GM13976 (cell line): ENCODE results near the gene MYO19.

Experiments used
- DNase-seq: peaks from one replicate; pipeline ENCODE4 v3.0.0; 2012; ENCODE audit warnings: low spot score
- in situ Hi-C: fragments of 300-500 bp; cut with MboI; formaldehyde crosslinking; loops from one replicate; pipeline ENCODE4 v1.12.0; 2022; ENCODE audit warnings: low sequenced_read_pairs, mixed read lengths, inconsistent platforms; ENCODE audit not compliant: unreplicated experiment
- TF ChIP-seq, protein P1 (sequence below): IDR thresholded peaks from 2 replicates; pipeline ENCODE4 v1.5.1; 2012; ENCODE audit warnings: borderline replicate concordance, mild to moderate bottlenecking; ENCODE audit not compliant: insufficient read depth; ENCODE audit errors: extremely low read depth, missing control alignments, control extremely low read depth

Gene MYO19

DNA sequence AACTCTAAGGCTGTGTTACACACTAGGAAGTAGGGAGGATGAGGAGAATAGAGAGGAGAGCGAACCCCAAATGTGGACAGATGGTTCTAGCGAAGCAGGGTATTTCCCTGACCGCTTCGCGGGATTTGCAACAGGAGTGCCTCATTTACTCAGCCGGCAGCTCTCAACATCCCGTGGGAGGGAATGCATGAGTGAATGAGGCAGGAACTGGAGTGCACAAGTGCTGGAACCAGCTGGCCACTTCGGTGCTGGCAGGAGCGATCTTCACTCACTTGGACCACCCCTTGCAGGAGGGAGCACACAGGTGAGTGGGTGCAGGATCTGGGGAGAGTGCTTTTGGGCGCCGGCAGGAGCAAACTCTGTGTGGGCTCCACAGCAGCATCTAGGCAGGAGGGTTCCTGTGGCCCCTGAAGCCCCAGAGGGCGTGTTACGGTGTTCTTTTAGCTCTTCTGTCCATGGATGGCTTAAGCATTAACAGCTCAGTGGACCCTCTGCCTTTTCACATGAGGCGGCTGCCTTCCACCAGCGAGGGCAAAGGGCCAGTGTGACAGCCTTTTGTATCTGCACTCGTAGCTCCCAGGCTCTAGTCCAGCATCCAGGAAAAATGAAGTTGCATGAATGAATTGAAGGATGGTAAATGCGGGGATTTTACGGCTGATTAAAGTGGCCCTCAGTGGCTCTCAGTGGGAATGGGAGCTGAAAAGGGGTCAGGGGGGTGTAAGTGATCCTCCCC, 65.6 kb downstream of the MYO19 start:
- in situ Hi-C loops, result no loop called here
- TF ChIP-seq, protein P1, sequence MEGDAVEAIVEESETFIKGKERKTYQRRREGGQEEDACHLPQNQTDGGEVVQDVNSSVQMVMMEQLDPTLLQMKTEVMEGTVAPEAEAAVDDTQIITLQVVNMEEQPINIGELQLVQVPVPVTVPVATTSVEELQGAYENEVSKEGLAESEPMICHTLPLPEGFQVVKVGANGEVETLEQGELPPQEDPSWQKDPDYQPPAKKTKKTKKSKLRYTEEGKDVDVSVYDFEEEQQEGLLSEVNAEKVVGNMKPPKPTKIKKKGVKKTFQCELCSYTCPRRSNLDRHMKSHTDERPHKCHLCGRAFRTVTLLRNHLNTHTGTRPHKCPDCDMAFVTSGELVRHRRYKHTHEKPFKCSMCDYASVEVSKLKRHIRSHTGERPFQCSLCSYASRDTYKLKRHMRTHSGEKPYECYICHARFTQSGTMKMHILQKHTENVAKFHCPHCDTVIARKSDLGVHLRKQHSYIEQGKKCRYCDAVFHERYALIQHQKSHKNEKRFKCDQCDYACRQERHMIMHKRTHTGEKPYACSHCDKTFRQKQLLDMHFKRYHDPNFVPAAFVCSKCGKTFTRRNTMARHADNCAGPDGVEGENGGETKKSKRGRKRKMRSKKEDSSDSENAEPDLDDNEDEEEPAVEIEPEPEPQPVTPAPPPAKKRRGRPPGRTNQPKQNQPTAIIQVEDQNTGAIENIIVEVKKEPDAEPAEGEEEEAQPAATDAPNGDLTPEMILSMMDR, result no peak
- DNase-seq, result no peak

DNA sequence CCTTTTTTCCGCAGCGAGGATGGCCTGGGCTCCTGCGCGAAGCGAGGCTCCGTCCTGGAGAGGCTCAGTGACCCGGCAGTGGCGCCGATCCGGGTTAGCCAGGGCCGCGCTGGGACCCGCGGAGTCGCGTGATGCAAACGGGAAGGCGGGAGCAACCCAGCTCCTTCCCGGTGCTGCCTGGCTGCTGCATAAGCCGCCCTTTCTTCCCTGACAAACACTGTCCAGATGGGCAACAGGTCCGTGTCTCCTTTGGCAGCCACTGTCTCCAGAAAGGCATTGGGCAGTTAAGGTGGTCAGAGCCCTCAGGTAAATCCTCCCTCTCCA, 69.9 kb downstream of the MYO19 start:
- DNase-seq, result no peak
- TF ChIP-seq, protein P1, result no peak
- in situ Hi-C loops, result no loop called here

DNA sequence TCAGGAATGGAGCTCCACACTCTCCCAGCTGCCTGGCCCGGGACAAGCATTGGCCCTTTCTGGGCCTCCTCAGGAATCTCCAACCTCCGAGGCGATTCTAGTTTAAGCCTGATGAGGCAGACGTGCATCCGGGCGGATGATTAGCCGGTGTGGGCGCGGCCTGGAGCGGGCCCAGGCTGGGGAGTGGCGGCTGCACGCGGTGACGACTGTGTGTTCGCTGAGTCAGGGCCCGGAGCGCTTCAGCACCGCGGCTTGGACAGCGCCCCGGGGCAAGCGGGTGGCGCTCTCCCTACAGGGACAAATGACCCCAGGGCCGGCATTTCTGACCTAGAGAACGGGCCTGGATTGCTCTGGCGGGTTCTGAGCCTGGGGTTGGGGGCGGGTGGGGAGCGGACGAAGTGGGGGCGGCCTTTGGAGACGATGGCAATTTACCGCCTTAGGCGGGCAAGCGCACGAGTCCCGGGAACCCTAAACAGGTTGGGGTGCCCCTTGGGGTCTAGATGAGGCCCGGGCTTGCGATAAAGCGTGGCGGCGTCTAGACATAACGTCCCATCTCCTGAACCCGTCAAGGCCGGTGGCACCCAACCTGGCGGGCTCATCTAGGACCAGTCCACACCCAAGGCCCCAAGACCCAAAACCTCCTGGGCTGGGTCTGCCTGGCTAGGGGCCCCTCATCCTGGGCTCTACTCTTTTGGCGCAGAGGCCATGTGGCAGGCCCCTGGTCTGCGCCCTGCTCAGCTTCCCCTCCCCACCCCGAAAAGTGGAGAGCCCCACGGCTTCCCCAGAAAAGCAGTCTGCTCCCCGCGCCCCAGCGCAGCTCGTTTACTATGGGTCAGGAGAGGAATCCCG, 70.5 kb downstream of the MYO19 start:
- TF ChIP-seq, protein P1, result no peak
- peak; percentile 81 for DNase-seq
- in situ Hi-C loops, result no loop called here

DNA sequence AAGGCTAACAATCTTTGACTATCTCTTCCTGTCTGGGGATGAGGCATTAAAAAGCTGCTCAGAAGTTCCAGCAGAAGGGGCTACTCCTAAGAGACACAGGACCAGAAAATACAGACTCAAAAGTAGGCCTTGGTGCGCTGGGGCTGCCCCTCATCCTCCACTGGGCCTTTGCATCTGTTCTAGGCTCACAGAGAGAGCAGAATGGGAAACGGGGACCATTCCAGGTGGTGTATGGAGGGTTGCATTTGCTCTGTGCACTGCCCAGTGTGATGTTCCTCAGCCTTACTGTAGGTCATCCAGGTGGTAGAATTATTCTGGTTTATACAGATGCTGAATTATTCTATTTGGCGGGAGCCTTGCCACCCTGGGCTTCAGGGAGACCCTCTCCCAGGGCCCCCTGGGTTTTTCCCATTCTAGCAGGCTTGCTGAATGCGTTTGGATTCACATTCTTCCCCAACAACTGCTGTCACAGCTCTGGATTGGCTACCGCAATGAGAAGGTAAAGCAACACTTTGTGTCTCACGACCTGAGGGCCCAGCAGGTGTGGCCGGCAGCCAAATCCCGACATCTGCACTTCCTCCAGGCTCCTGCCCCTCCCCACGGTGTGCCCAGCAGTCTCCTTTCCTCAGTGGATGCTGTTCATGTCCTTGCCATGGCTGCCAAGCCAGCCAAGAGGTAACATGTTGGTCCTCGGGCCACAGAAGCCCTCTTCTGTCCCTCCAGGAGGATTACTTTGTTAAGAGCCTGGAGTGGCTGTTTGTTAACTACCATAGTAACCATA, 73.1 kb downstream of the MYO19 start:
- TF ChIP-seq, protein P1, result no peak
- DNase-seq, result no peak
- in situ Hi-C loops, result no loop called here

DNA sequence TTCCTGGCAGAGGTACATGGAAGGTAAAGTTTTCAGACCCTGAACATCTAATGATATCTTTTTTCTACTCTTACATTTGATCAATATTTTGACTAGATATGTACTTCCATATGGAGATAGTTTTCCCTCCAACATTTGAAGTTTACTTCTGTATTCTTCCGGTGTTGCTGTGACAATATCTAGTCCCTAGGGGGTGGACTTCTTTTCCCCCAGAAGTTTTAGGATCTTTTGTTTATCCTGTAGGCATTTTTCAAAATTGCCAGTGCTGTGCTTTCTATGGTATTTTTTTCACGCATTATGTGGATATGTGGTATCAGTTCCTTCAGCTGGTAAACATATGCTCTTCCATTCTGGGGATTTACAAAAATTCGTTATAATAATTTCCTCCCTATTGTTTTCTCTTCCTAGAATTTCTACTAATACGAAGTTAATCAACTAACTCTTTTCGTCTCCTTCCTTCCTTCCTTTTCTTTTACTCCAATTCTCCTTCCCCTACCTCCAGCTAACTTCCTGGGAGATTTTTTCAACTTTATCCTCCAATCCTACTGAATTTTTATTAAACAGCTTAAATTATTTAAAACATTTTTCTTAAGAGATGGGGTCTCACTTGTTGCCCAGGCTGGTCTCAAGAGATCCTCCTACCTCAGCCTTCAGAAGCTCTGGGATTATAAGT, 74.3 kb downstream of the MYO19 start:
- DNase-seq, result no peak
- in situ Hi-C loops, result no loop called here
- TF ChIP-seq, protein P1, result no peak

DNA sequence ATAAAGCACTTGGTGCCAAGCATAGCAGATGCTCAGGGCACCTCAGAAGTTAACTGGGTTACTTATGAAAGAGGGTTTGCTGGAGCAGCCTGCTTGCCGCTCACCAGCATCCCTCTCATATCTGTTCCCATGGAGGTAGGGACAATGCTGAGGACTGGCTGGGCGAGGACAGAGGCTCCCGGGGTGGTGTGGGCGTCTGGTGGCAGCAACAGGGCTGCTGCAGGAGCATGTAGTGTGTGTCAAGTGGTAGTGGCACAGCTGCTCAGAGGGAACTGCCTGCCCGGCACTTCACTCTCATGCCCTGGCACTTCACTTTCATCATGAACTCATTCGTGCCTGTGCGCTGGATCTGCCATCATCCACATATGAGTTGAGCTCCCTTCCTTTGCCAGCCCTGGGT, 75.1 kb downstream of the MYO19 start:
- TF ChIP-seq, protein P1, result no peak
- in situ Hi-C loops, result no loop called here
- no peak for DNase-seq
